T47D (cell line): ENCODE data around the gene ARHGAP44.
A peak's percentile ranks its signal among the peaks of the same experiment; 100 is the strongest.

Experiments
- DNase-seq, 2 experiments: peaks; one replicate each; pipeline versions ENCODE4 v3.0.0 to v3.0.0-alpha.2; 2011 to 2012; ENCODE audit warnings: low read depth in 1 of 2, low spot score in 1 of 2
- JUND ChIP-seq: IDR thresholded peaks from 2 replicates; pipeline ENCODE4 v1.6.1; 2012; ENCODE audit warnings: low read depth
- in situ Hi-C: cut with HindIII; loops from 2 replicates; pipeline ENCODE4 v1.10.0; 2016; ENCODE audit warnings: low sequenced_read_pairs, low pct_unique_long_range_greater_than_20kb

The ARHGAP44 gene

DNA sequence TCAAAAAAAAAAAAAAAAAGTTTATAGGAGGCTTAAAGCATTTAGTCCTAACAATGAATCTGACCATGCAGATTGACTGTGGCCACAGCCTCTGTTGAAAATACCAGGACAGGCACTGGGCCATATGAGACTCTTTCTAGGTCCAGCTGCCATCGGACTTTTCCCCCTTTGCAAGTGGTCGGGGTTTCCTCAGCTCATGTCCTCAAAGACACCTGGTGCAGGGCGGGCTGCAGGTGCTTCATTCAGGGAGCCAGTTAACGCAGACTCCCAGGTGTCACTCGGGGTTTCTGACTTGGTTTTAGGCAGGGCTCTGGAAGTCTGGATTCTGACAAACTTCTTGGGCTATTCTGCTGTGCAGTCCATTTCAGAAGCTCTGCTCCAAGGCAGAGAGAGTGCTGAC, 207.6 kb downstream of the ARHGAP44 start:
- no peak for DNase-seq
- in situ Hi-C loops: no loop called here
- no peak for TF ChIP-seq JUND

DNA sequence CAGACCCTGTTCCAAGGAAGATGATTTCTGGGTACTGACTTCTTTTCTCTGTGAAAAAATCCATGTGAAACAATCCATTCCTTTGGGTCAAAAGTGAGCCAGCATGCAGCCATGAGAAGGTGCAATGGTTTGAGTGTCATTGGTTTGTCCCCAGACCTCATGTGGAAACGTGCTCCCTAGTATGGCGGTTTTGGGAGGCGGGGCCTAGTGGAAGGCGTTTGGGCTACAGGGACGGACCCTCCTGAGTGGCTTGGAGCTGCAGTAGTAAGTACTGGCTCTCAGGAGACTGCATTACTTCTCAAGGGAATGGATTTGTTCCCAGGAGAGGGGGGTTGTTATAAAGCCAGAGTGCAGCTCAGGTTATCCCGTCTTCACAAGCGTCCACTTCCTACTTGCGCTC, 209.2 kb downstream of the ARHGAP44 start:
- DNase-seq: no peak
- in situ Hi-C loops: no loop called here
- TF ChIP-seq JUND: no peak

DNA sequence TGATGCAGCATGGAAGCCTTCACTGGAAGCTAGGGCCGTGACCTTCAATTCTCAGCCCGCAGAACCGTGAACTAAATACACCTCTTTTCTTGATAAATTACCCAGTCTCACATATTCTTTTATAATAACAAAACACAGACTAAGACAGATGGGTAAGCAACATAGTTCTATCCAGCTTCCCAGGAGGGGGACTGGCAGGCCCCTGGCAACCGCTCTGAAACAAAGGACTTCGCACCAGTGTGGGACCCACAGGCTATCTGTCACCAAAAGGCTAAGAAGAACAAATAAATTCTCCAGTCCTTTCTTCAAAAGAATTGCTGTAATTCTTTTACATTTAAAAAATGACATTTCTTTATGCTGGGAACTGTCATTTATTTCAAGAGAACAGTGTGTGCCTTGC, 209.6 kb downstream of the ARHGAP44 start:
- TF ChIP-seq JUND: no peak
- in situ Hi-C loops: no loop called here
- no peak for DNase-seq

DNA sequence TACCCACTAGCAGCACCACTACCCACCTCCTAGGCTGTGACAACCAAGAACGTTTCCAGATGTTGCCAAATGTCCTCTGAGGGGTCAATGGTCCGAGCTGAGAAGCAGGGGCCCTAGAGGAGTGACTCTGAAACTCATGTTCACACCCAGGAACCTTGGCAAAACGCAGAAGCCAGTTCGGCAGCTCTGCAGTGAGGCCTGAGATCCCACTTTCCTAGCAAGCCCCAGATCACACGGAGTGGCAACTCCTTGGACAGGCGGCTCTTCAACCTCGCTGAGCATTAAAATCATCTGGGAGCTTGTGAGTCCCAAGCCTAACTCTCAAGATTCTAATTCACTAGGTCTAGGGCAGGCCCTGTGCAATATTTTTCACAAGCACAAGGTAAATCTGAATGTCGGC, 211.3 kb downstream of the ARHGAP44 start:
- in situ Hi-C loops: no loop called here
- TF ChIP-seq JUND: no peak
- DNase-seq: no peak

DNA sequence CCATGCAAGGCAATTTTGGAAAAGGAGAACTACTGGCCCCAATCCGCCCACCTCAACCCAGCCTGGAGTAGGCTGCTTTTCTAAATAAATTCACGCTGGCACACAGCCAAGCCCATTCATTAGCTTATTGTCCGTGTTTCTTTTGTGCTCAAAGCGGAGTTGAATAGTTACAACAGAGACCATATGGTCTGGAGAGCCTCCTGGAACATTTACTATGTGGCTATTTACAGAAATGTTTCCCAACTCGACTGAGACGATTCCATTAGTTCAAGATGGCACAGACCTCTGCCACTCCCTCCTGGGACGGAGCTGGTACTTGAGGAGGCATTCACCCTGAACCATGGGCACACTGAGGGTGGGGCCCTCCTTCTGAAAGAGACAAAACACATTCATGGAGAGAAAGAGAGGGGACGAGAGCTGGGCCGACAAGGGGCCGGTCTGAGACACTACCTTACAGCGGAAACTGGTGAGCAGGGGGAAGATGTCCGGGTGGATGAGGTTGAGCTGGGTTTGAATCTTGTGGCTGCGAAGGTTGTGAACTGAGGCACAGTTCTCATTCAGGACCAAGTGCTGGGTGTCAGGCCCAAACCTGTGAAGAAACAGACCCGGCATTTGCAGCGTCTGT, 212.8 kb downstream of the ARHGAP44 start:
- DNase-seq: no peak
- TF ChIP-seq JUND: no peak
- in situ Hi-C loops: no loop called here

DNA sequence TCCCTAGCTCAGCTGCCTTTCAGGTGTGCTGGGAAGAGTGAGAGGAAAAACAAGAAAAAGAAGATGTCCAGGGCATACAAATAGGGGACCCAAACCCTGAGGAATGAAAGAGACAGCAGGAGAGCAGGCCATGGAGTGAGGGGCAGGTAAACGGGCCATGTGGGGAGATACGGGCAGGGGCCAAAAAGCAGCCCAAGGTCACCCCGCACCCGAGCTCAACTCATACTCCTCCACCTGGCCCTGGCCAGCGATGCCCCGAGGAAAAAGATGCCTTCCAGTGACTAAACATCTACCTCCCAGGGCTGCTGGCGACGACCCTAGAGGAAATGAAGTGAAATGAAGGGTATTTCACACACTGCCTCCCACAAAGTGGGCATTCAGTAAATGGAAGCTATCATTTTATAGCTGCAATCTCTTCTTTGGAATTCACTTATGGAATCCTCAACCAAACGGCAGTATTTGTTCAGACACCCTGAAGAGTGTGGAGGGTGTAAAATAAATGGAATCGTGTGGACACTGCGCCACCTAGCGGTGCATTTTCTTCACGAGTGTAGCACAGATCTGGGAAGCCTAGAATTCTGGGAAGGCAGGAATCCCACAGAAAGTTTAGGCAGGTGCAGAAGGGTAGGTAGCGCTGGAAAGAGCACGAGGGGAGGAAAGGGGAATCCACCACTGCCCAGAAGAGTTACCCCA, 213.6 kb downstream of the ARHGAP44 start:
- in situ Hi-C loops: no loop called here
- TF ChIP-seq JUND: no peak
- peak; percentile 39 to 77 for DNase-seq

DNA sequence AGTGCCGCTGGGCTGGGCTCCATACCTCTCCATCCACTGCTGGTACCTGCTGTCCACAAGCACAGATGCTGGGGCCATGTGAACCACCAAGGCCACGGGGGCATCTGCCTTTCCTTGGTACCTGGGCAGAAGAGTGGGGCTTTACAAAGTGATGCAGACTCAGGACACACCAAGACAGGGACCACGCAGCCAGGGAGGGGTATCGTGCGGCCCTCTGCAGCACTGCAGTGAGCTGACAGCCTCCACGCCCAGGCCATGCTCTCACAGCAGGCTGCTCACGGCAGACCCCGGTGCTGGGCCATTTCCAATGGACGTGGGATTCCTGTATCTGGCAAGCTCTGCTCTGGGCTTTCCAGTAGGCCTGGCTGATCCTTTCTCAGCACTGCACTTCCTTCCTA, 214.2 kb downstream of the ARHGAP44 start:
- DNase-seq: no peak
- no peak for TF ChIP-seq JUND
- in situ Hi-C loops: no loop called here

DNA sequence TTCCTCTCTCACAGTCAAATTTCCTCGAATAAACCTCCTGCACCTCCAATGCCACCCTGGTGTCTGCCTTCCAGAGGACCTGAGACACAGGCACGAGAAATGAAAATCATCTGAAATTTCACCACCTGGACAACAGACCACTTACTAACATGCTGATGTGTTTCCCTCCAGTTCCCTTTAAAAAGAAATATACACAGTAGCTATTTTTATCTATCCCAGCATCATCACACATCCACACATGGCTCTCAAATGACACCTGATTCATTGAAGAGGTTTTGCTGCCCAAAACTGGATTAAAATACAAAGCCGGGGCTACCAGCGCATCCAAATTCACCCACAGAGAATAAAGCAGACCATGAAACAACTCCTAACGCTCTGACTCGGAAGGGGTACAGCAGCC, 214.6 kb downstream of the ARHGAP44 start:
- in situ Hi-C loops: no loop called here
- DNase-seq: no peak
- no peak for TF ChIP-seq JUND

DNA sequence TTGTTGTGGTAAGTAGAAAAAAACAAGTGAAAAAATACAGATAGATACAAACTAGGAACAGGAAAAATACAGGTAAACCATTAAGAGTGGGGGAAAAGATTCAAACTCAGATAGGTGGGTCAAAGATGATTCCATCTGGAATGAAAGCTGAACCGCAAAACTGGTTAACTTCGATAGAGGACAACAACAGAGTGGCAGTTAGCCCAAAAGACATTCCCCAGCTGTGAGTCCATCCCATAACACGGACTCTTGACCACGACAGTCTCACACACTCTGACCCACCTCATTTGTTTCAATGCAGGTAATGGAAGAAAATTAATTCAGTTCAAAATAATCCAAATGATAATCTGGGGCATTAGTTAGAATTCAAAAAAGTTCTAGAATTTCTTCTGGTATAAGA, 215.0 kb downstream of the ARHGAP44 start:
- in situ Hi-C loops: no loop called here
- TF ChIP-seq JUND: no peak
- DNase-seq: no peak

DNA sequence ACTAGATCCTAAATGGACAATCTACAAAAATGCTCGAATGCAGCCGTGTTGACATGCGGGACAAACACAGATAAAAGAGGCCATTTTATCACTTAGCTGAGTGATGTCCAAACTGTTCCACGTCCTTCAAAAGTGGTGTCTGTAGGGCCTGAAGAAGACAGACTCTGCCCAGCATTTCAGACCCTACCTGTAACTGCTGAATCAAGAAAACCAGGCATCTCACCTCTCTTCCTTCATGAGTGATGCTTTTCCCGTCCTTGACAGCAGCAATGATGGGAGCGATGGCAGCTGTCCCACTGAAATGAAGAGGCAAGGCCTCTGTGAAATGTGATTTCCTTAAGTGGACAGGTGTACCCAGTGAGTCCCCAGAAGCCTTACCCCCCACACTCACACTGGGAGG, 216.2 kb downstream of the ARHGAP44 start:
- no peak for TF ChIP-seq JUND
- DNase-seq: no peak
- in situ Hi-C loops: no loop called here

DNA sequence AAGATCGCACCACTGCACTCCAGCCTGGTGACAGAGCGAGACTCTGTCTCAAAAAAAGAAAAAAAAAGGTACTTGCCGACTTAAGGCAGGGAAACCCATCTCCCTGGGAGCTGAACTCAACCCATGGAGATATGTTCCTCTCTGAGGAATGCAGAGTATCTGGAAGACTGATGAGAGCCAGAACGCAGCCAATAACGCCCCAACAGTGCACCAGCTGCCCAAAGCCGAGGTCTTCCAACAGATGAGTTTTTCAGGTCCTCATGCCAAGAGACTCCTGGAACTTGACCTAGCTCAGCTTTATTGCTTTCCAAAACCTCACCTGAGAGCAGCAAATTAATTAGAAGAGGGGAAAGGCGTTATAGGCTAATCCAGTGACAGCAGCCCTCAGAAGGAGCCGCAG, 219.2 kb downstream of the ARHGAP44 start:
- DNase-seq: no peak
- no peak for TF ChIP-seq JUND
- in situ Hi-C loops: no loop called here

DNA sequence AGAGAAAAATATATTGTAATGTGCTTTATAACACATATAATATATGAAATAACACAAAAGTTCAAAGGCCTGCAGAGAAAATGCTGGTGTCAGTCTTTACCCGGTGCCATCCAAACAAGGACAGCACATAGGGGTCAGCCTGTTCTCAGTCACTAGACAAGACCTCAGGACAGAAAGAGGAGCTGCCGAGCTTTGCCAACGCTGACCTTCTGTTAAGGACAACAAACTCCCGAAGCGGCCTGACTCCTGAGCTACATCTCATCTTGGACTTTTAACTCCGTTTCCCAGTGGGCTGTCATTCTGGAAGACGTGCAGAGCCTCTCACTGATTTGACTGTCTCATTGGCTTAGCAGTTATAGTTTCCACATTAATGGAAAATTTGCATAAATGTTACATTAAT, 221.7 kb downstream of the ARHGAP44 start:
- TF ChIP-seq JUND: no peak
- no peak for DNase-seq
- in situ Hi-C loops: no loop called here

DNA sequence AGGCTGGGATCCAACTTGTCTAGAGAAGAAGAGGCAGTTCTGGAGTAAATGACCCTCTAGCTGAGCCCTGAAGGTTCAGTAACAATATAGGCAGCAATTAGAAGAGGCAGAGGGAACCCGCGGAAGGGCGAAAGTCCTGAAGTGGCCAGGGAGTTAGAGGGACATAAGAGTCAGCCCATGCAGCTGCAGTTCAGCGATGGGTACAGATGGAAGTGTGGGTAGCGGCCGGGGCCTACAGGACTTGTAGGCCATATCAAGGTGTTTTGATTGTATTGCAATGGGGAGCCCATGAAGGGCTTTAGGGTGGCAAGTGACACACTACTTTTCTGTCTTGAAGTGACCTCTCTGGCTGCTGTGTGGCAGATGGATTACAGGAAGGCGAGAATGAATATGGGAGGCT, 225.5 kb downstream of the ARHGAP44 start:
- in situ Hi-C loops: no loop called here
- no peak for TF ChIP-seq JUND
- no peak for DNase-seq
